ENCODE results near the gene DEFB110.

DEFB110 gene

DNA sequence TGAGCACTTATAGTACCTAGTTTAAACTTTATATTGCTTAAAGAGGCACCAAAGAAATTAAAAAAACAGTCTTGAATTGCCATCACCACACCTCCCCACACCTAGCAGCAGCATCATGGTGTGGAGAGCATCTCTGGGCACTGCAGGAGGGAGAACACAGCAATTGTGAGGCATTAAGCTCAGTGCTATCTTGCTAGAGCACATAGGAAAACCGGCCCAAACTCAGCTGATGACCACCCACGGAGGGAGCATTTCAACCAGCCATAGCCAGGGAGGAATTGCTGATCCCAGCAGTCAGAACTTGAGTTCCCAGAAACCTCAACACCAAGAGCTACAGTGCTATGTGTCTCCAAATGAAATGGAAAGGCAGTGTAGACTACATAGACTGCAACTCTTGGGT is 32.9 kb downstream of the DEFB110 start:
- POLR2A ChIA-PET (ENCODE audit: low non-redundant PET) = no interaction called here
- CTCF ChIA-PET = interaction anchor here (0.5 kb wide), 1 partner anchor 367 kb away, joined by 3 read pairs; no protein-coding TSS in a partner anchor
- no peak overlapping the region for H3K27ac ChIP-seq
- TF ChIP-seq, protein P1, sequence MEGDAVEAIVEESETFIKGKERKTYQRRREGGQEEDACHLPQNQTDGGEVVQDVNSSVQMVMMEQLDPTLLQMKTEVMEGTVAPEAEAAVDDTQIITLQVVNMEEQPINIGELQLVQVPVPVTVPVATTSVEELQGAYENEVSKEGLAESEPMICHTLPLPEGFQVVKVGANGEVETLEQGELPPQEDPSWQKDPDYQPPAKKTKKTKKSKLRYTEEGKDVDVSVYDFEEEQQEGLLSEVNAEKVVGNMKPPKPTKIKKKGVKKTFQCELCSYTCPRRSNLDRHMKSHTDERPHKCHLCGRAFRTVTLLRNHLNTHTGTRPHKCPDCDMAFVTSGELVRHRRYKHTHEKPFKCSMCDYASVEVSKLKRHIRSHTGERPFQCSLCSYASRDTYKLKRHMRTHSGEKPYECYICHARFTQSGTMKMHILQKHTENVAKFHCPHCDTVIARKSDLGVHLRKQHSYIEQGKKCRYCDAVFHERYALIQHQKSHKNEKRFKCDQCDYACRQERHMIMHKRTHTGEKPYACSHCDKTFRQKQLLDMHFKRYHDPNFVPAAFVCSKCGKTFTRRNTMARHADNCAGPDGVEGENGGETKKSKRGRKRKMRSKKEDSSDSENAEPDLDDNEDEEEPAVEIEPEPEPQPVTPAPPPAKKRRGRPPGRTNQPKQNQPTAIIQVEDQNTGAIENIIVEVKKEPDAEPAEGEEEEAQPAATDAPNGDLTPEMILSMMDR (conservative IDR thresholded peaks at IDR 0.05; ENCODE audit: low read depth) = no peak
- DNase-seq (ENCODE audit: low spot score) = no peak

GRCh38 chr6:49987749-49988148 is 34.0 kb downstream of the DEFB110 start:
- ChIA-PET POLR2A (ENCODE audit: low non-redundant PET) (no interaction called here), CTCF (no interaction called here)
- H3K27ac ChIP-seq = no peak overlapping the region
- TF ChIP-seq, protein P1 (conservative IDR thresholded peaks at IDR 0.05; ENCODE audit: low read depth) = no peak
- DNase-seq (ENCODE audit: low spot score) = no peak

DNA sequence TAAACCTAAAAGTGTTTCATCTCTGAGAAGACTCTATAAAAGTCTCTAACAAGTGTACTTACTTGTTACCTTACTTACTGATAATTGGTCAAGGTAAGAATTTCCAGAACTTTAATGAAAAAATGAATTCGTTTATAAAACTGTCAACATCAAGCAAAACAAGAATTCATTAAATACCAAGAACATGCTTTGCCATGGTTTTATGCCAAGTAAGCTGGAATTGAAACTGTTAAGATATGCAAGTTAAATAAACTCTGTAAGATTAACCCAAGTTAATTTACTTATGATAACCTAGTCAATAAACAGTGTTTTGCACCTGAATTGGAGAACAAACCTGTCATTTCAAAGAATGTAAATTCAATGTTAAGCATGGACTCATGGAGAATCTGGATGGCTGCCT is 35.2 kb downstream of the DEFB110 start:
- DNase-seq (ENCODE audit: low spot score) = no peak
- POLR2A ChIA-PET (ENCODE audit: low non-redundant PET) = no interaction called here
- CTCF ChIA-PET = no interaction called here
- H3K27ac ChIP-seq = no peak overlapping the region
- TF ChIP-seq, protein P1 (conservative IDR thresholded peaks at IDR 0.05; ENCODE audit: low read depth) = no peak

DNA sequence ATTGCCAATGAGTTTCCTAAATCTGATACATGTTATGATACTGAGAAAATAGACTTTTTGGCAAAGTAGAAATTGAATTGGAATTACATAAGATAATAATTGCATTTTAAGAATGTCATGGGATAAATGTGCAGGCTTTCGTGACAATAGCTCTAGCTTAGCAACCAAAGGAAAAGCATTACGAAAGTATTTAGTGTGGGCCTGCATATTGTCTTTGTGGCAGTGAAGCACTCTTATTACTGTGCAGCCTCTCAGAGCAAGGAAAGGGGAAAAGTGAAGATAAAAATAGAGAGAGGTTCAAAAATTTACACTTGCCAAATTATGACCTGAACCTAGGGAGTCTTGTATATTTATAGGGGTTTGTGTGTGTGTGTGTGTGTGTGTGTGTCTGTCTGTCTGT is 39.7 kb downstream of the DEFB110 start:
- no peak overlapping the region for H3K27ac ChIP-seq
- ChIA-PET CTCF (no interaction called here), POLR2A (ENCODE audit: low non-redundant PET) (no interaction called here)
- DNase-seq (ENCODE audit: low spot score) = no peak
- TF ChIP-seq, protein P1 (conservative IDR thresholded peaks at IDR 0.05; ENCODE audit: low read depth) = no peak

DNA sequence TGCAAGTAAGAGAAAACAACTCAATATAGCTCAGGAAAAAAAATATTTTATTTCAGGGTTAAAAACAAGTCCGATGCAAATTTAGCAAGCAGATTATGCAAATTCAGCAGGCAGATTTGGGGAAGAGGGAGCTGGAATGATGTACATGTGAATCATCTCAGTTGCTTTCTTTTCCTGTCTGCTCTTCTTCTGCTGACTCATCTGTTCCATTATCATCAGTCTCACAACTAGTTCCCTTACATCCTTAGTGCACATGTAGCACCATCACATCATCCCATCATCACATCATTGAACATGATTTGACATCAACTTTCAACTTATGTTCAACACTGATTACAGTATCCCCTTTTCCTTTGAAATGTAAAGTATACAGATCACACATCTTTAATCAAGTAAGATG is 40.9 kb downstream of the DEFB110 start:
- H3K27ac ChIP-seq = no peak overlapping the region
- POLR2A ChIA-PET (ENCODE audit: low non-redundant PET) = no interaction called here
- DNase-seq (ENCODE audit: low spot score) = peak; percentile 7
- CTCF ChIA-PET = no interaction called here
- TF ChIP-seq, protein P1 (conservative IDR thresholded peaks at IDR 0.05; ENCODE audit: low read depth) = no peak

DNA sequence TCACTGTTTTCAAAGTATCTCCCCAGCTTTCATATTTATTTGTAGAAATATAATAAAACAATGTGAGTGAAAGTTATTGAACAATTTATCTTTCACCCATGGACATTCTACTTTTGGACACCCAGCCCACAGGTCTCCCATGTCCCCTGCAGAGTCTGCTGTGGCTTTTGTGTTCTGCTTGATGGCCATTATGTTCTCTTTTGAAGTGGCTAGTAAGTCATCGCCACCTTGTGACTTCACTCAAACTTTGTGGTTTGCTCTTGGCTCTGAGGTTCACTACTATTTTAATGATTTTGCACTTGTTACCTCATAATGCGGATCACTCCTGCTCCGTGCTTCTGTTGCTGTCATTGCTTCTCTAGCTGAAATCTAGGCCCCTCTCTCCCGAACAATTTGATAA is 42.2 kb downstream of the DEFB110 start:
- CTCF ChIA-PET = no interaction called here
- H3K27ac ChIP-seq = no peak overlapping the region
- no peak for DNase-seq (ENCODE audit: low spot score)
- TF ChIP-seq, protein P1 (conservative IDR thresholded peaks at IDR 0.05; ENCODE audit: low read depth) = no peak
- POLR2A ChIA-PET (ENCODE audit: low non-redundant PET) = no interaction called here
